GM11168 (cell line): ENCODE measurements around the gene TNFRSF14.

Experiments used
- in situ Hi-C: fragments of 300-500 bp; cut with MboI; formaldehyde crosslinking; loops from one replicate; pipeline ENCODE4 v1.12.0; 2022; ENCODE audit warnings: low sequenced_read_pairs; ENCODE audit not compliant: unreplicated experiment

TNFRSF14 gene

GRCh38 chr1:2556277-2556677 lies at the start of gene TNFRSF14:
TNFRSF14 (plus strand) TSS chr1:2556371; CDS start chr1:2556665, 294 bp downstream.
- in situ Hi-C loops: no loop called here

DNA sequence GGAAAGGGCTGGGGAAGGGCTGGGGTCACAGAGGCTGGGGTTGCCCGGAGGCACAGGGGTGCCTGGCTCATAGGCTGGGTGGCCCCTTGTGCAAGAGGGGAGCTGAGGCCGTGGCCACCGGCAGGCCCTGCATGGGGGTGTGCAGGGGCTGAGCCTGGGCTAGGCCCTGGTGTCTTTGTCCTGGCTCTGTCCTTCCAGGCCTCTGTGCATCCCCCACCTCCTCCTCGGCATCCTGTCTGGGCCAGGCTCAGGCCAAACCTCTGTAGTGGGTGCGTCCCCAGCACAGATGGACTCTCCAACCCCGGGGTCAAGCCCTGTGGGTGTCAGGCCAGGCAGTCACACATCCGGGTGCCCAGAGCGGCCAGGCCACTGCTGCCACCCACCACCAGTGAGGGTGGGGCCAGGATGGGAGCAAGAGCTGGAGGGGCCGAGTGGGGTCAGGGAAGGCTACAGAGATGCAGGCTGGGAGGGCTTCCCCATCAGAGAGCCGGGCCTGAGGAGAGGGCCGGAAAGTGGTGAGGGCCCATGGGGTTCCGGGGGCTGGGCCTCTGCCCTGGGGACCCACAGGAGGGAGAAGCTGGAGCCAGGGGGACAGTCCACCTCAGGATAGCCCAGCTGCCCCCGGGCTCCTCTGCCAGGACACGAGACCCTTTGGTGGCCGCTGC lies 49.1 kb upstream of the TNFRSF14 start:
- in situ Hi-C loops: no loop called here

DNA sequence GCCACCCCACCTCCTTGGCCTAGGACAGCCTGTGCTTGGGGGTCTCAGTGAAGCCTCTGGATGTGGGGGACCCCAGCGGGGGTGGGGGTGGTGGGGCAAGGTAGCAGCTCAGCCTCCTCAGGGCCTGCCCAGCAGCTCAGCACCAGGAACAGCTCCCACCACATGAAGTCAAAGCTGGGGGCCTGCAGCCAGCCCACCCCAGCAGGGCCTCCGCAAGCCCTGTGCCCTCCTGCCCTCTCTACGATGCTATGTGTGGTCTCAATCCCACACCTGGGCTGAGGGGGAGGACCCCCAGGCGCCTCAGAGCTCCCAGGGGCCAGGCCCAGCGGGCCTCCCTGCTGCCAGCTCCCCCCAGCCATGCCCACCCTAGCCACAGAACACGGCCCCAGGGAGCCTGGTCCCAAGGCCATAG lies 48.4 kb upstream of the TNFRSF14 start:
- in situ Hi-C loops: no loop called here

- in situ Hi-C loops: no loop called here
These were observed 48.0 kb upstream of the TNFRSF14 start for GRCh38 chr1:2508180-2508579.

- in situ Hi-C loops: no loop called here
These were observed 47.4 kb upstream of the TNFRSF14 start for GRCh38 chr1:2508751-2509150.

- in situ Hi-C loops: no loop called here
These were observed 46.6 kb upstream of the TNFRSF14 start for GRCh38 chr1:2509589-2509988.

GRCh38 chr1:2510366-2511155 lies 45.6 kb upstream of the TNFRSF14 start:
- in situ Hi-C loops: no loop called here

GRCh38 chr1:2512862-2513421 lies 43.2 kb upstream of the TNFRSF14 start:
- in situ Hi-C loops: no loop called here

DNA sequence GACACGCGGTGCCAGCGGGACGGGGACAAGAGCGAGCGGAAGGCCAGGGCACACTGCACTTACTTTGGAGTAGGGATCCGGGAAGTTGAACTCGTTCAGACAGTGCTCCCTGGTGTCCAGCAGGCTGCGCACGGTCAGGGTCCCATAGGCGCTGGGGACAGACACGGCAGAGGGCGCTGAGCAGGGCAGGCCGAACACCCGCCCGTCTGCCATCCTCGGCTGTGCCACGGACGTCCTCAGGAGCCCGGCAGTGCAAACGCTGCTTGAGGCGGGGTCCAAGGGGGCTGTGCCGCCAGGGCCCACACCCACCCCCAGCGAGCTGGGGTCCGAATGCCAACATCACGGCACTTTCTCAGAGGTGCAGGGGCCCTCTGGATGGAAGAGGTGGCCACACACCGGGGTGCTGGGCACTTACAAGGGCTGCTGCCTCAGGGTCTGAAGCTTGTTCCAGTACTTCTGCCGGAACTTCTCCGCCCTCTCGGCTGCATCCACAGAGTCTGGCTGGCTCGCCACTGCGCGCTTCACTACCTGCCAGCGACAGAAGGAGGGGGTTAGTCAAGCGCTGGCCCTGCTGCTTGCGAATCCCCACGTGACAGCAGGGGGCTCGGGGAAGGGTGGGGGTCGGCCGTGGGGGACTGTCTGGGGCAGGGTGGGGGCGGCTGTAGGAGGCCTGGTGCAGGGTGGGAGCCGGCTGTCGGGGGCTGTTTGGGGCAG lies 42.1 kb upstream of the TNFRSF14 start:
- in situ Hi-C loops: no loop called here

GRCh38 chr1:2514863-2515762 lies 41.1 kb upstream of the TNFRSF14 start:
- in situ Hi-C loops: no loop called here

DNA sequence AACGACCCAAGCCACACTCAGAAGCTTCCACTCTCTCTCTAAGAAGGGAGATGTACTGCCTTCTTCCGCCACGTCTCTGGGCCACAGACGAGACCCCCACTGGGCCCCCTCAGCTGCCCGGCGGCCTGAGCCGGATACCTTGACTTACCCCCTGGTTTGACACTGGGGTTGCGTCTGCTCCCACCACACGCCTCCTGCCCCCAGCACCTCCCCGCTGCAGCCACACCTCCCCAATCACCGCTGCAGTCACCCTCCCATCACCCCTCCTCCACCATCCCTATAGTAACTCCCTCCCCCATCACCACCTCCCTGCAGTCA lies 40.4 kb upstream of the TNFRSF14 start:
- in situ Hi-C loops: no loop called here

GRCh38 chr1:2516124-2516523 lies 40.0 kb upstream of the TNFRSF14 start:
- in situ Hi-C loops: no loop called here

DNA sequence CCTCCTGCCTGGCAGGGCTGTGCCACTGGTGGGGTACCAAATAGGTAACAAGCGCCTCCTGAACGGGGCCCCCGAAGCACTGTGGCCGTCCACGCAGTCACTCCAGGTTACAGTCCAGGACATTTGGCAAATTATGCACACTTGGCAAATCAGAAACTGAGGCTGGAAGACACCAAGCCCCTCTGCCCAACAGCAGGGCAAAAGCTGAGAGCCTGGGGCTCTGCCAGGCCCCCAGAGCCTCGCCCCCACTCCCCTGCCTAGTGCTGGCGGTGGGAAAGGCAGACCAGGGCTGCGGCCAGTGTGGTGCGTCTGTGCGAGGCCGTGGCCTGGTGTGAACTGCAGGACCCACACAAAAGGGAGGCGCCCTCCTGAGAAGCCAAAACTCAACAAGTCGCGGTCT lies 39.2 kb upstream of the TNFRSF14 start:
- in situ Hi-C loops: no loop called here

- in situ Hi-C loops: no loop called here
These were observed 38.2 kb upstream of the TNFRSF14 start for GRCh38 chr1:2517966-2518365.

DNA sequence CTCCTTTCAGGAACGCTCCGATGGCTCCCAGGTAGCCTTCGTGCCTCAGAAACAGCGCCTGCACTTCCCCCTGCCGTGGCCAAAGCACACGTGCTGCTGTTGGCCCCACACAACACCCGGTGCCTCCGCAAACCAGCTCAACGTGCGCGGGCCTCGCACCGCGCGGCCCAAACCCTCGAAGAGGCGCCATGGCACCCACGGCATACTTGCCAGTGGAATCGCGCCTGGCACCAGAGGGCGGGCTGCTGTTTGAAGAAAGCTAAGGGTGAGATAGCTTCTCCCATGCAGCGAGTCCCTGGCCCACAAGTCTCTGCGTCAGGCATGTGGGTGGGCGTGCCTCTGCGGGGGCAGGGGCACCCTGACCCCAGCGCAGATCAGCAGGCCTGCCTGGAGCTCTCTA lies 37.6 kb upstream of the TNFRSF14 start:
- in situ Hi-C loops: no loop called here

DNA sequence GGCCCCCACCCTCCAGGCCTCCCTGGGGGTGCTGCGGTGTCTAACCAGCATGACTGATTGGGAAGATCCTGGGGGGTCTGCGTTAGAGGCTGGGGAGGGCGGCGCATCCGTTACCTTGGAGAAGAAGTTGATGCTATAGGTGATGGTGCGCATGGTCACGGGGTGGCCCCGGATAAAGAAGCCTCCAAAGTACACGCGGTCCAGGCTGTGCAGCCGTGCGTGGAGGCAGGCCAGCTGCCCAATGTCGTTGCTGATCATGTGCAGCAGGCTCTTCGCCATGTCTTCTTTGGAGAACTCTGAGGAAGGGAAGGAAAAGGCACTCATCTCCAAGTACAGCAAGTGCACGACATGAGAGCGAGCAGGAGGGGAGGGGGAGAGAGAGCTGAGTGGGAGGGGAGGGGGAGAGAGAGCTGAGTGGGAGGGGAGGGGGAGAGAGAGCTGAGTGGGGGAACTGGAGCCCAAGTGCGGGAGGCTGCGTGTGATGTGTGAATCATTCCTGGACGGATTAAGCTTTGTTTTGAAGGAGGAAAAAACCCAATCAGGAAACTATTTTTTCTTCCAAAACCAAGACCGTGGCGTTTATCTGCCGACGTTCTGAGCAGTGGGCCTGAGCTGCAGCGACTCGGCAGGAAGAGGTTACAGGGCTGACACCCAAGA lies 37.0 kb upstream of the TNFRSF14 start:
- in situ Hi-C loops: no loop called here

DNA sequence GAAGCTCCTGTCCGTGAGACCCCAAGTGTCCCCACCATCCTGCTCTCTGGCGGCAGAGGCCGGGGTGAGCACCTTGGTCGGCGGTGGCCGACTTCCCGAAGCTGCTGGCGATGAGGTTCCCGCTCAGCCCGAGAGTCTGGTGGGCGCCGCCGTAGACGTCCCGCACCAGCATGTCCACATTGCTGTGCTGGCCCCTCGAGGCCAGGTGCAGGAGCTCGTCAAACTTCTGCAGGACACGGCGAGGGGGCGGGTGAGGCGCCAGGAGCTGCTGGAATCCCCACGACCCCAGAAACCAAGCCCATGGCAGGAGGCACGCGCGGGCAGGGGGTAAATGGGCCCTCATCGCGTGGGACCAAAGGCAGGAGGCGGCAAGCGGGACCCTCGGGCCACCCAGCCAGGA lies 36.4 kb upstream of the TNFRSF14 start:
- in situ Hi-C loops: loop anchor here (10.0 kb wide), 1 partner anchor 95 kb away; no protein-coding TSS in a partner anchor

- in situ Hi-C loops: loop anchor here (10.0 kb wide), 1 partner anchor 95 kb away; no protein-coding TSS in a partner anchor
These were observed 36.0 kb upstream of the TNFRSF14 start for GRCh38 chr1:2520206-2520605.

DNA sequence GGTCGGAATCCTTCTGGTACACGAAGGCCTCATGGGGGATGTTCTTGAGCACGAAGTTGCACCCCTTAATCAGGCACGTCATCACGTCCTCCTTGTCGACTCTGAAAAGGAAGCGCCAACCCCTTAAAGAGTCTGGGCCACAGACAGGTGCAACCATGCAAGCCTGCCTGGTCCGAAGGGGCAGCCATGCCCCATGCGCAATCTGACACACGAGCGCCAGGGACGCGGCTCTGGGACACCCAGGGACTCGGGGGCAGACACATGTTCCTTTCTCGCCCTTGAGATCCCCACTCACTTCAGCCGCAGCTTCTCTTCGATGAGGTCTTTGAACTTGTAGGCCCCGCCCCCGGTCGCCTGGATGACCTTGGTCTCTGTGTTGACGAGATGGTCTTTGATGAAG lies 35.4 kb upstream of the TNFRSF14 start:
- in situ Hi-C loops: loop anchor here (10.0 kb wide), 1 partner anchor 96 kb away; no protein-coding TSS in a partner anchor
